Gastroesophageal sphincter (tissue), 4 donors: ENCODE measurements around the gene MBNL1. TPM values are rescaled to one million over a fixed set of nuclear protein-coding genes. Genes with fewer than 3 reads are reported as not detected.

Source experiments
- ATAC-seq: fragments of 150-250 bp; one replicate; pipeline ENCODE4 v1.9.1; 2016; ENCODE audit warnings: mild to moderate bottlenecking, moderate library complexity
- H3K27ac ChIP-seq, 4 donors: fragments of 200-600 bp; sonication (generic) in 3 of 4; 1 replicate in 3 of 4; 2 replicates in 1 of 4; pipeline ENCODE4 v1.5.1; 2016 to 2019
- H3K27me3 ChIP-seq: fragments of 200-600 bp; sonication (generic); one replicate; pipeline ENCODE4 v1.5.1; 2019
- H3K36me3 ChIP-seq, 2 donors: fragments of 200-600 bp; sonication (generic); one replicate each; pipeline ENCODE4 v1.5.1; 2019; ENCODE audit warnings: control low read depth in 1 of 2
- H3K4me1 ChIP-seq, 3 donors: fragments of 200-600 bp; sonication (generic); 1 replicate in 2 of 3; 2 replicates in 1 of 3; pipeline ENCODE4 v1.5.1; 2016 to 2019; ENCODE audit warnings: control low read depth in 2 of 3
- H3K4me3 ChIP-seq, 2 donors: fragments of 200-600 bp; sonication (generic); one replicate each; pipeline ENCODE4 v1.5.1; 2019; ENCODE audit warnings: mild to moderate bottlenecking in 1 of 2, moderate library complexity in 1 of 2
- H3K9me3 ChIP-seq, 3 donors: fragments of 200-600 bp; sonication (generic); one replicate each; pipeline ENCODE4 v1.5.1; 2017 to 2019; ENCODE audit warnings: control low read depth in 2 of 3
- CTCF ChIP-seq, 4 experiments: fragments of 200-600 bp in 2 of 4; fragments of 450-650 bp in 2 of 4; sonication (generic) in 1 of 4; IDR thresholded peaks; one replicate each; pipeline ENCODE4 v1.5.1; 2017 to 2019; ENCODE audit warnings: antibody characterized with exemption in 4 of 4, mild to moderate bottlenecking in 2 of 4, moderate library complexity in 2 of 4
- EP300 ChIP-seq: sonication (generic); formaldehyde crosslinking; IDR thresholded peaks from one replicate; pipeline ENCODE4 v1.6.1; 2017; ENCODE audit warnings: antibody characterized with exemption, mild to moderate bottlenecking
- POLR2A ChIP-seq, 2 donors: fragments of 450-650 bp; IDR thresholded peaks; one replicate each; pipeline ENCODE4 v1.6.1; 2017; ENCODE audit warnings: antibody characterized with exemption in 2 of 2, mild to moderate bottlenecking in 2 of 2, moderate library complexity in 1 of 2
- POLR2AphosphoS5 ChIP-seq: sonication (generic); formaldehyde crosslinking; IDR thresholded peaks from one replicate; pipeline ENCODE4 v1.6.1; 2017; ENCODE audit warnings: antibody characterized with exemption
- WGBS, 2 donors: methylation state at CpG; one replicate each; pipeline ENCODE4 v1.1.5; 2018; ENCODE audit warnings: low coverage in 1 of 2; 5-methylcytosine and 5-hydroxymethylcytosine counted together
- total RNA-seq, 4 donors: library from RNA; depleted of rRNA; stranded (reverse); fragments of >200 nt; gene quantifications; one replicate each; pipeline ENCODE4 v1.1.0, GENCODE V29; 2016

MBNL1 gene
- total RNA-seq, 4 donors from 2014 or later: 623 to 745 (median 684) TPM

- H3K27me3 ChIP-seq: no peaks in the 10 kb centered on the region
- 63% methylated on average over 1 of the region's 1 CpG; no CpG with 5 or more reads in 1 of the 2 donors for WGBS, 2 donors
- H3K4me3 ChIP-seq: no peak overlapping the region
- H3K27ac ChIP-seq: peak overlapping the region; percentile 77 to 92 (median 84)
- TF ChIP-seq EP300: no peak
- no peak for TF ChIP-seq POLR2AphosphoS5
- TF ChIP-seq POLR2A (IDR thresholded peaks at IDR 0.05): no peak
- no peak for TF ChIP-seq CTCF (IDR thresholded peaks at IDR 0.05)
- H3K4me1 ChIP-seq: peaks cover 40 to 91% (median 41%) of the 10 kb centered on the region in 3 donors
- peak; percentile 6 for ATAC-seq
- H3K36me3 ChIP-seq: no peaks in the 10 kb centered on the region
- H3K9me3 ChIP-seq: no peaks in the 10 kb centered on the region
Observed at GRCh38 chr3:152308475-152308844, 39.7 kb downstream of the MBNL1 start.

- Histone ChIP-seq H3K9me3 (no peaks in the 10 kb centered on the region), H3K36me3 (no peaks in the 10 kb centered on the region), H3K4me3 (peak overlapping the region in 1 of 2 donors; percentile 5), H3K4me1 (peaks cover 38 to 91% (median 39%) of the 10 kb centered on the region in 3 donors), H3K27ac (peak overlapping the region; percentile 77 to 92 (median 84)), H3K27me3 (no peaks in the 10 kb centered on the region)
- WGBS, 2 donors: 39 to 43% methylated on average over 3 of the region's 3 CpGs
- ATAC-seq: no peak
- TF ChIP-seq CTCF (IDR thresholded peaks at IDR 0.05) (no peak), POLR2A (IDR thresholded peaks at IDR 0.05) (no peak), POLR2AphosphoS5 (no peak), EP300 (no peak)
Observed at GRCh38 chr3:152309031-152309430, 40.3 kb downstream of the MBNL1 start.

- WGBS, 2 donors: 24 to 32% methylated on average over 6 of the region's 6 CpGs
- no peaks in the 10 kb centered on the region for H3K36me3 ChIP-seq
- peak overlapping the region in 1 of 2 donors; percentile 5 for H3K4me3 ChIP-seq
- no peak for TF ChIP-seq POLR2A (IDR thresholded peaks at IDR 0.05)
- TF ChIP-seq CTCF (IDR thresholded peaks at IDR 0.05): no peak
- no peak for TF ChIP-seq POLR2AphosphoS5
- TF ChIP-seq EP300: no peak
- no peak for ATAC-seq
- no peaks in the 10 kb centered on the region for H3K27me3 ChIP-seq
- H3K9me3 ChIP-seq: no peaks in the 10 kb centered on the region
- H3K27ac ChIP-seq: peak overlapping the region; percentile 77 to 92 (median 84)
- H3K4me1 ChIP-seq: peaks cover 34 to 91% (median 40%) of the 10 kb centered on the region in 3 donors
Observed at GRCh38 chr3:152309535-152310307, 41.0 kb downstream of the MBNL1 start.

GRCh38 chr3:152313430-152313829 is 44.7 kb downstream of the MBNL1 start:
- no peak for TF ChIP-seq POLR2A (IDR thresholded peaks at IDR 0.05)
- TF ChIP-seq POLR2AphosphoS5: no peak
- TF ChIP-seq EP300: no peak
- TF ChIP-seq CTCF (IDR thresholded peaks at IDR 0.05): no peak
- 60 to 82% methylated on average over 2 of the region's 2 CpGs for WGBS, 2 donors
- peak overlapping the region in 1 of 4 donors; percentile 70 for H3K27ac ChIP-seq
- no peak overlapping the region for H3K4me3 ChIP-seq
- H3K9me3 ChIP-seq: no peaks in the 10 kb centered on the region
- no peaks in the 10 kb centered on the region for H3K27me3 ChIP-seq
- peaks cover 26 to 91% (median 32%) of the 10 kb centered on the region in 3 donors for H3K4me1 ChIP-seq
- no peak for ATAC-seq
- H3K36me3 ChIP-seq: no peaks in the 10 kb centered on the region

GRCh38 chr3:152313914-152314313 is 45.2 kb downstream of the MBNL1 start:
- ATAC-seq: no peak
- TF ChIP-seq POLR2A (IDR thresholded peaks at IDR 0.05) (no peak), EP300 (no peak), CTCF (IDR thresholded peaks at IDR 0.05) (no peak), POLR2AphosphoS5 (no peak)
- H3K4me1 ChIP-seq: peaks cover 21 to 91% (median 32%) of the 10 kb centered on the region in 3 donors

More at GRCh38 chr3:152313914-152314313, 45.2 kb downstream of the MBNL1 start:
- H3K9me3 ChIP-seq: no peaks in the 10 kb centered on the region
- peak overlapping the region in 2 of 4 donors; percentile 64 to 70 for H3K27ac ChIP-seq
- no peaks in the 10 kb centered on the region for H3K36me3 ChIP-seq
- H3K4me3 ChIP-seq: no peak overlapping the region
- no peaks in the 10 kb centered on the region for H3K27me3 ChIP-seq
